ENCODE results near the gene MATCAP1.
A peak's percentile ranks its signal among the peaks of the same experiment; 100 is the strongest.

DNA sequence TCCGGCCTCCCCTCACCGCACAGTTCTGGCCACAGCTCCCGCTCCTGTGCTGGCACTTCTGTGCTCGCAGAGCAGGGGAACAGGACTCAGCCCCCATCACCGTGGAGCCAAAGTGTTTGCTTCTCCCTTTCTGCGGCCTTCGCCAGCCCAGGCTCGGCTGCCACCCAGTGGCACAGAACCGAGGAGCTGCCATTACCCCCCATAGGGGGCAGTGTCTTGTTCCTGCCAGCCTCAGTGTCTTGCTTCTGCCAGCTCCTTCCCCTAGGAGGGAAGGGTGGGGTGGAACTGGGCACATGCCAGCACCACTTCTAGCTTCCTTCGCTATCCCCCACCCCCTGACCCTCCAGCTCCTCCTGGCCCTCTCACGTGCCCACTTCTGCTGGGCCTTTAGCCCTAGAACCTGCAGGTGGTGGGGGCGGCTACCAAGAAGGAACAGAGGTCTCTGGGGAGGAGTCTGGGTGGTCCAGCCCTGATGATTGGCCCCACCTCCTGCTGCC is 14.5 kb upstream of the MATCAP1 start:
- TF ChIP-seq EP300 (IDR thresholded peaks at IDR 0.05; ENCODE audit: low read depth in 2 of 2, low read length in 2 of 2) = no peak
- no peak for TF ChIP-seq EP300 (CRISPR knock-in tag; IDR thresholded peaks at IDR 0.05; ENCODE audit: borderline replicate concordance)
- no peak for TF ChIP-seq FOSL1 (CRISPR knock-in tag; IDR thresholded peaks at IDR 0.05; ENCODE audit: borderline replicate concordance)
- TF ChIP-seq POLR2AphosphoS5 (IDR thresholded peaks at IDR 0.05; ENCODE audit: low read depth, low read length) = no peak
- TF ChIP-seq, protein P1, sequence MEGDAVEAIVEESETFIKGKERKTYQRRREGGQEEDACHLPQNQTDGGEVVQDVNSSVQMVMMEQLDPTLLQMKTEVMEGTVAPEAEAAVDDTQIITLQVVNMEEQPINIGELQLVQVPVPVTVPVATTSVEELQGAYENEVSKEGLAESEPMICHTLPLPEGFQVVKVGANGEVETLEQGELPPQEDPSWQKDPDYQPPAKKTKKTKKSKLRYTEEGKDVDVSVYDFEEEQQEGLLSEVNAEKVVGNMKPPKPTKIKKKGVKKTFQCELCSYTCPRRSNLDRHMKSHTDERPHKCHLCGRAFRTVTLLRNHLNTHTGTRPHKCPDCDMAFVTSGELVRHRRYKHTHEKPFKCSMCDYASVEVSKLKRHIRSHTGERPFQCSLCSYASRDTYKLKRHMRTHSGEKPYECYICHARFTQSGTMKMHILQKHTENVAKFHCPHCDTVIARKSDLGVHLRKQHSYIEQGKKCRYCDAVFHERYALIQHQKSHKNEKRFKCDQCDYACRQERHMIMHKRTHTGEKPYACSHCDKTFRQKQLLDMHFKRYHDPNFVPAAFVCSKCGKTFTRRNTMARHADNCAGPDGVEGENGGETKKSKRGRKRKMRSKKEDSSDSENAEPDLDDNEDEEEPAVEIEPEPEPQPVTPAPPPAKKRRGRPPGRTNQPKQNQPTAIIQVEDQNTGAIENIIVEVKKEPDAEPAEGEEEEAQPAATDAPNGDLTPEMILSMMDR (CRISPR knock-in tag; IDR thresholded peaks at IDR 0.05) = peak; percentile 49
- TF ChIP-seq, protein P2, sequence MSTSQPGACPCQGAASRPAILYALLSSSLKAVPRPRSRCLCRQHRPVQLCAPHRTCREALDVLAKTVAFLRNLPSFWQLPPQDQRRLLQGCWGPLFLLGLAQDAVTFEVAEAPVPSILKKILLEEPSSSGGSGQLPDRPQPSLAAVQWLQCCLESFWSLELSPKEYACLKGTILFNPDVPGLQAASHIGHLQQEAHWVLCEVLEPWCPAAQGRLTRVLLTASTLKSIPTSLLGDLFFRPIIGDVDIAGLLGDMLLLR (CRISPR knock-in tag; IDR thresholded peaks at IDR 0.05) = no peak
- TF ChIP-seq SOX13 (IDR thresholded peaks at IDR 0.05) = no peak
- TF ChIP-seq SOX13 (CRISPR knock-in tag; conservative IDR thresholded peaks at IDR 0.05 in 1 of 2, IDR thresholded peaks at IDR 0.05 in 1 of 2) = no peak
- TF ChIP-seq, protein P3, sequence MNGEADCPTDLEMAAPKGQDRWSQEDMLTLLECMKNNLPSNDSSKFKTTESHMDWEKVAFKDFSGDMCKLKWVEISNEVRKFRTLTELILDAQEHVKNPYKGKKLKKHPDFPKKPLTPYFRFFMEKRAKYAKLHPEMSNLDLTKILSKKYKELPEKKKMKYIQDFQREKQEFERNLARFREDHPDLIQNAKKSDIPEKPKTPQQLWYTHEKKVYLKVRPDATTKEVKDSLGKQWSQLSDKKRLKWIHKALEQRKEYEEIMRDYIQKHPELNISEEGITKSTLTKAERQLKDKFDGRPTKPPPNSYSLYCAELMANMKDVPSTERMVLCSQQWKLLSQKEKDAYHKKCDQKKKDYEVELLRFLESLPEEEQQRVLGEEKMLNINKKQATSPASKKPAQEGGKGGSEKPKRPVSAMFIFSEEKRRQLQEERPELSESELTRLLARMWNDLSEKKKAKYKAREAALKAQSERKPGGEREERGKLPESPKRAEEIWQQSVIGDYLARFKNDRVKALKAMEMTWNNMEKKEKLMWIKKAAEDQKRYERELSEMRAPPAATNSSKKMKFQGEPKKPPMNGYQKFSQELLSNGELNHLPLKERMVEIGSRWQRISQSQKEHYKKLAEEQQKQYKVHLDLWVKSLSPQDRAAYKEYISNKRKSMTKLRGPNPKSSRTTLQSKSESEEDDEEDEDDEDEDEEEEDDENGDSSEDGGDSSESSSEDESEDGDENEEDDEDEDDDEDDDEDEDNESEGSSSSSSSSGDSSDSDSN (CRISPR knock-in tag; IDR thresholded peaks at IDR 0.05) = no peak

Measured in HepG2 (cell line).